Stimulated activated CD8-positive, alpha-beta memory T cell treated with anti-CD3 and anti-CD28 coated beads, Interleukin-4, amount 100 ng/mL, for 24 hours (primary cell): ENCODE measurements around the gene POLK.
"Not testable (repeated sequence)": the region's sequence is repeated elsewhere in the genome, so short reads cannot be mapped to it uniquely, and the experiment has no call there.

Experiments used
- DNase-seq: peaks from one replicate; pipeline ENCODE4 v3.0.0-alpha.2; 2020; ENCODE audit warnings: low read depth

Gene POLK

DNA sequence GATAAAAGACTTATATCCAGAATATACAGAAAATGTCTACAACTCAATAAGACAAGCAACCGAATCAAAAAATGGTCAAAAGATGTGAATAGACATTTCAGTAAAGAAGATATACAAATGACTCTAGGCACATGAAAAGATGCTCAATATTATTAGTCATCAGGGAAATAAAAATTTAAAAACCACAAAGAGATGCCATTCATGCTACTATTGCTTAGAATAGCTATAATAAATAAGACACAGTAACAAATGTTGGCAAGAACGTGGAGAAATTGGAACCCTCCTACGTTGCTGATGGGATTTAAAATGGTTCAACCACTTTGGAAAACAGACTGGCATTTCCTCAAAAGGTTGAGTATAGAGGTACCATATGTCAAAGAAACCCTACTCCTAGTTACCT is 39.8 kb downstream of the POLK start:
- DNase-seq, result no peak

- no peak for DNase-seq
Measured at GRCh38 chr5:75552764-75553163, 41.1 kb downstream of the POLK start.

DNA sequence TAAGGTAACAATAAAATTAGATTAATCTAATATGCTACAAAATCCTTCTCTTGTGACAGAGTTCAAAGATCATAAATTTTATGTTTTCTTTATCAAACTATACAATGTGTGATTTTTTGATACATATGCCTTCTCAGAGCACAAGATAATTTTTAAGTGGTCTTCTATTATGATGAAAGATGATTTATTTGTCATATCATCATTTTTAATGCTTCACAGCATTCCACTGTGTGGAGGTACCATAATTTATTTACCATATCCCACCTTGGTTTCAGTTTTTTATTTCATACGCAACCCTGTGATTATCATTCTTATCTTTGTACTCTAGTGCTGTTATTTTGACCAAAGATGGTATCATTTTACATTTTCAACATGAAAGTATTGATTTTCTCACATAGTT is 41.7 kb downstream of the POLK start:
- no peak for DNase-seq

- DNase-seq, result no peak
Measured at GRCh38 chr5:75558221-75558620, 46.5 kb downstream of the POLK start.

- no peak for DNase-seq
Measured at GRCh38 chr5:75558981-75559632, 47.4 kb downstream of the POLK start.

GRCh38 chr5:75560655-75561054 is 49.0 kb downstream of the POLK start:
- not testable (repeated sequence) for DNase-seq

GRCh38 chr5:75565991-75566709 is 54.5 kb downstream of the POLK start:
- not testable (repeated sequence) for DNase-seq

DNA sequence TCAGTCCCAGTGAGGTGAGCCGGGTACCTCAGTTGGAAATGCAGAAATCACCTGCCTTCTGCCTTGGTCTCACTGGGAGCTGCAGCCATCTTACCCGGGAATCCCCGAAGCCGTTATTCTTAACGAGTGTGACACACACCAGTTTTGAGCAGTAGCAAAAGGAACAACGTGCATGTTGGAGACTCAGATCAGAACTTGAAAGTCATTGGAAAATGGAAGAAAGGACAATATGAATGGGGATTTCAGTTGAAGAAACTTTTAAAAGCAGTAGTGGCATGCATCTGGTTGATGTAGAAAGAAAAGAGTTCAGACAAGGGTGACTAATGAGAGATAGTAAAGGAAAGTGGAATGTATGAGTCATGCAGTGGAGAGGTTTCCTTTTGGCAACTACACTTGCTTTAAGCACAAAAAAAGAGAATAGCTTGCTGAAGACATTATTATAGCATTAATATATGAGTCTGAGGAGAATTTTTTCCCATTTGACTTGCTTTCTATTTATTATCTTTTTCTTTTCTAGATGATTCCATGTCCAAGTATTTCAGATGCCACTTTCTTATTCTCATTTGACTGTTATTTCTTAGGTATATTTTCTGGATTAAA is 55.1 kb downstream of the POLK start:
- peak; percentile 22 for DNase-seq

DNA sequence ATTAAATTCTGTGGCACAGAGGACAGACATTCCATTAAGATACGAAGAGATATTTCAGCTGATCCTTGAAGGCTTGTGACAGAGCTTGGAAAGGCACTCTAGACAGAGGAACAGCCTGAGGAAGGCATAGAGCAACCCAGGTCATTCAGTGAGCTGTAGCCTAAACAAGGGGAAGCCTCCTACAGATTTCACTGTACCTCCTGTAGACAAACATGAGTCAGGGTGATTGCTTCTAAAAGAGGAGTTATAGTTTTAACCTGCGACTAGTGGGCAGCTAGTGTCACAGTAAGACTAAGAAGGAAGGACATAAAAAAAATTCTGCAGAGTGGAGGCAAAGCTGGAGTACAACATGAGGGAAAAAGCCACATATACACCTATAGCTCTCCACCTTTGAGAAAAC is 56.0 kb downstream of the POLK start:
- DNase-seq, result no peak

GRCh38 chr5:75568202-75568601 is 56.5 kb downstream of the POLK start:
- DNase-seq, result no peak

- no peak for DNase-seq
Measured at GRCh38 chr5:75571547-75571946, 59.9 kb downstream of the POLK start.

DNA sequence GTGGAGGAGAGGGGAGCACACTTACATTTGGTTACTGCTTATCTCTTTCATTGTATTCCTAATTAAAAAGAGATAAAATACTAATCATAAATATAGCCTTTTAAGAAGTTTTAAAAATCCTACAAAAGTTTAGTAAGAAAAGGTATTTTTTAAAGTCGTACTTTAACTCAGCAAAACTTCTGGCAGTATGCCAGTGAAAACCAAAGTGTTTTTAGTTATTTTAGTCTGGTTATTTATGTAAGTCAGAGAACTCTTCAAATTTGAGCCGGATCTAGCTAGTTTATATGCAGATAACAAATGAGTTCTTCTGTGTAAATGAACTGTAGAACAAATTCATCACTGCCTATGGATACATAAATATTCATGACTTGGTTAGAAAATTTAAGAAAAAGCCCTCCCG is 63.1 kb downstream of the POLK start:
- DNase-seq, result no peak

DNA sequence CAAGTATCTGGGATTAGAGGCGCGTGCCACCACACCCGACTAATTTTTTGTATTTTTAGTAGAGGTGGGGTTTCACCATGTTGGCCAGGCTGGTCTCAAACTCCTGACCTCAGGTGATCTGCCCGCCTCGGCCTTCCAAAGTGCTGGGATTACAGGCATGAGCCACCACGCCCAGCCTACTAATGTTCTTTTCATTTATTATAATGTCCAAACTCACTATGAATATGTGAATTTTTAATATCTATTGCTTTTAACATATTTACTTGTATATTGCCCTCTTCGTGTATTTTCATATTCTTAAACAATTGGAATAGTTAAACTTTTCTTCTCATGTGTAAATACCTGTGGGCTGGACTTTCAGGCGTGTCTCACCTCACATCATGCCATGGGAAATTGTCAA is 66.6 kb downstream of the POLK start:
- not testable (repeated sequence) for DNase-seq

DNA sequence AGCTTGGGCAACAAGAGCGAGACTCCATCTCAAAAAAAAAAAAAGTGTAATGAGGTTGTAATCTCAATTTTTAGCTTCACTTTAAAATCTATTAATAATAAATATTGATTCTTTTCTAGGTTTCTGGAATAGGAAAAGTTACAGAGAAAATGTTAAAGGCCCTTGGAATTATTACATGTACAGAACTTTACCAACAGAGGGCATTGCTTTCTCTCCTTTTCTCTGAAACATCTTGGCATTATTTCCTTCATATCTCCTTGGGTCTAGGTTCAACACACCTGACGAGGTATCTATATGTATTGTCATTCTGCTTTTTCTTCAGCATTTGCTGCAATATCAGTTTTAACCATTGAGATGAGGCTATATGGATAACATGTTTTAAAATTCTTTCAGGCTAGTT is 73.0 kb downstream of the POLK start:
- no peak for DNase-seq

- DNase-seq, result no peak
Measured at GRCh38 chr5:75588666-75589065, 77.0 kb downstream of the POLK start.

DNA sequence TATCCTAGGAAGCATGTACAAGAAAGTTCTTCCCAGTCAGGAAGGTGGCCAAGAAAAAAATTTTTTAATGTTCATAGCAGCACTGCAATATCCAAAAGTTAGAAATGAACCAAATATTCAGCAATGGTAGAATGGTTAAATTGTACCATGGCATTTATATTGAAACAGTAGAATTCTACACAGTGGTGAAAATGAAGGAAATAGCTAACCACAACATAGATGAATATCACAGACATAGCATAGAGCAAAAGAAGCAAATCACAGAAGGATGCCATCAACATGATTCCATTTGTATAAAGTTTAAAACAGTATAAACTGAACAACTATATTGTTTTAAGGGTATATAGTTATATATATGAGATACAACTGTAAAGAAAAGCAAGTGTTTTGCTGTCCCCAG is 88.8 kb downstream of the POLK start:
- no peak for DNase-seq

DNA sequence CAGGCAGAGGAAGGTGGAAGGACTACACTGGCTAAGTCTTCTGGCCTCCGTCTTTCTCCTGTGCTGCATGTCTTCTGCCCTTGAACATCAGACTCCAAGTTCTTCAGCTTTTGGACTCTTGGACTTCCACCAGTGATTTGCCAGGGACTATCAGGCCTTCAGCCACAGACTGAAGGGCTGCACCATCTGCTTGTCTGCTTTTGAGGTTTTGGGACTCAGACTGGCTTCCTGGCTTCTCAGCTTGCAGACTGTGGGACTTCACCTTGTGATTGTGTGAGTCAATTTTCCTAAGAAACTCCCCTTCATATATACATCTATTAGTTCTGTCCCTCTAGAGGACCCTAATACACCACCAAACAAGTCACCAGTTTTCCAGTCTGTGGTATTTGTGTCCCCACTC is 89.9 kb downstream of the POLK start:
- DNase-seq, result no peak

GRCh38 chr5:75601996-75602395 is 90.3 kb downstream of the POLK start:
- no peak for DNase-seq

DNA sequence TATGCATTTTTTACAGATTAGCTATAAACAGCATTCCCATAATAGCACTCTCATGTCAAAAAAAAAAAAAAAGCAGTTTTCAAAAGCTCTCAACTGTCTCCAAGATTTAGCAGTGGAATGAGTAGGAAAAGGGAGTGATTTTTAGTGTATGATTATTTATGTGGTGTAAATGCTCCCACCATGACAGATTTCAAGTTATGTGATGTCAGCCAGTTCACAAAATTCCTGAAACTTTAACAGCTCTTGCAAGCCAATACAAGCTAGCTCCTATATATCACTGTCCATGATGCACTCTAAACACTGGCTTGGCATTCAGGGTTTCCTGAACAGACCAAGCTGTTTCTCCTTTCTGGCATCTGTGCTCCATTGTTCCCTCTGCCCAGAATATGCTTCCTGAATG is 91.7 kb downstream of the POLK start:
- DNase-seq, result no peak

DNA sequence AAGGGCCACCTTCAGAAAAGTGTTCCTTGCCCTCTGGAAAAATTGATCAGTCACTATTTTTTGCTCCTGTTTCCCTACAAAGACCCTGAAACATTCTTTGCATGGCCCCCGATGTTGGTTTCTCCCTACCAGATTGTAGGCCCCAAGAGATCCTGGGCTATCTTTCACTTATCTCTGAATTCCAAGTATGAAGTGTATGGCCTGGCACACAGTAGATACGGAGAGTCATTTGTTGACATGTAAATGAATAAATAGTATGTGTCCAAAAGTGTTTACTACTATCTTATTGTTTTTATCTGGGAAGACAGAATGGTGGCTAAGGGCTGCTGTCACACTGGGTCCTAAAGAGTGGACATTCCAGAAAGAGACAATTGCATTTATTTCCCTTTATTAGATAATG is 92.1 kb downstream of the POLK start:
- no peak for DNase-seq

DNA sequence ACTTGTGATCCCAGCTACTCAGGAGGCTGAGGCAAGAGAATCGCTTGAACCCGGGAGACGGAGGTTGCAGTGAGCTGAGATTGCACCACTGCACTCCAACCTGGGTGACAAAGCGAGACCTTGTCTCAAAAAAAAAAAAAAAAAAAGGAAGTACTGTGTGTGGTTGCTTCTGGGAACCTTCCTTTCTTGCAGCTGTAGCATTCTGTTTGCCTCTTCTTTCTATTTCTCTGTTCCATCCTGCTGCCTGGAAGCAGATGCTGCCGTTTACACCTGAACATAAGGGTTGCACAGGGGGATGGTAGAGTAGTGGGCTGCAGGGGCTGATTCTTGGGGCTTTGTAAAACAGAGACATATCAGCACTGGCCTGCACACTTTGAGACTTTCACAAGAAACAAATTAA is 95.7 kb downstream of the POLK start:
- DNase-seq, result not testable (repeated sequence)

DNA sequence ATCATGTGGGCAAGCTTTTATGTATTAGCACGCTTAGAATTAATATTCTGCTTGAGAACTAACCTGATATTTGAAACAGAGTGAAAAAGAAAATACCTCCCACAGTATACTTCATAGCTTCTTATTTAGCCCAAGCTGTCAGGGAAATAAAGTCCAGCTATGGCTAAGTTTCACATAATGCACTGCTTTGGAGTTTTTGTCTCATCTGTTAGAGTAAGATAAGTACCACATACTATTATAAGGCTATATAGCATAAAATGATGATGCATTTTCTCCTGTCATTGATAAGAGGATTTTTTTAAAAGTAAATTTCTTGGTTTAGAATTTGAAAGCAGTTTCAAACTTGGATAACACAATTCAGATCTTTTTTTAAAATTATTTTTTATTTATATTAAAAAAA is 97.2 kb downstream of the POLK start:
- DNase-seq, result no peak

GRCh38 chr5:75610201-75610600 is 98.5 kb downstream of the POLK start:
- DNase-seq, result no peak
